NCI-H1417 treated with DMSO at 0.1 percent for 48 hours (cell line): ENCODE measurements around the gene EYA4.

Experiments used
- DNase-seq: peaks from one replicate; lab custom pipeline; 2025; lab: John Stamatoyannopoulos, UW

The EYA4 gene

DNA sequence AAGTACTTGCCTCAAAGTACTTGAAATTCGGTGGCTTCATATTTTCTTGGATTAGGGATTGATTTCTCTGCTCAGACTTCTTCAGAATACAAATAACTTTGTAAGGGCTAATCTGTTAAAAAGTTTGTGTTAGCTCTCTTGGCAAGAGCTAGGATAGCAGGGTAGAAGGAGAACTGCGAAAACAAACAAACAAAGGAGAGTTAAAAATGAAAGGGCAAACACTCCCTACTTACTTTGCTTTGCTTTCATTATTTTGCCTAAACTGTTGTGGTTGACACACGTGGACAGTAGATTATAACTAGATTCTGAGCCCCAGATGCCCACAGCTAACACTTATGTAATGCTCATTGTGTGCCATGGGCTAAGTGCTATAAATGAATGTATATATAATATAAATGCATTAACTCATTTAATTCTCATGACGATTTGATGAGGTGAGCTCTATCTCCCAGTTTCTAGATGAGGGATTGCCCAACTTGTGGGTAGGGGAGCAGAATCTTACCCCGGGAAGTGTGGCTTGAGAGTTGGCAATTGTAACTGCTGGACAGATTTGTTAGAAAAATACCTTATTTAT lies 48.7 kb downstream of the EYA4 start:
- DNase-seq, result no peak

DNA sequence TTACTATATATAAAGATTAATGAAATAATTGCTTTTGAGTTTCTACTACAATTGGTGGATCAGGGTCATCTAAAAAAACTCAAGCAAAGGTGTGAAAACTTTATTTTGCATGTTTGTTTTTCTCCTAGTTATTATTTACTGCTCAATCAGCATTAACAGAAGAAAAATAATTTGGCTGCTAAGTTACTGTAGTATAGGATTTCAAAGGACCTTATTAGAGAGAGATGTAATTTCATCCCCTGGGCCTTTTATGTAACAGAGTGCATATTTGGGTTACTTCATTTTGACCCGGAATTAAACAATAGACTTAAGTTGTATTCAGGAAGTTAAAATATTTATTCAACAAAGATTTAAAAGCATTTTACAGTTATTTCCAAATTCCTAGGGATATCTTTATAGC lies 49.8 kb downstream of the EYA4 start:
- DNase-seq, result no peak

DNA sequence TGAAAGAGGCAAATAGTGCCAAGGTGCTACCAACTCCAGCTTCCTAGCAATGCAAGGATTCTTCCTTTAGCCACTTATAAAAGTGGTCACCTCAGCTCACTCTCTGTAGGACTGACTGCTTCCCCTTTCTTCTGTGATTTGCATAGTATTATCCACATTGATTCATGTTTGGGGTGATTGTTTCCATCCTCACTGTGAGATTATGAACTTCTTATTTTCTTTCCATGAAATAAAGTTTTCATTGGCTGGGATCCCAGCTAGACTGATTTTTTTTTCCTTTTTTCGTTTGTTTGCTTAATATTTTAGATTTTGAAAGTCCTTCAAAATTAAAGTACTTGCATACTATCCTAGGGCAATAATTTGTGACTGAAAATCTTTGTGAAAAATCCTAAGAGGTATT lies 50.5 kb downstream of the EYA4 start:
- DNase-seq, result no peak

DNA sequence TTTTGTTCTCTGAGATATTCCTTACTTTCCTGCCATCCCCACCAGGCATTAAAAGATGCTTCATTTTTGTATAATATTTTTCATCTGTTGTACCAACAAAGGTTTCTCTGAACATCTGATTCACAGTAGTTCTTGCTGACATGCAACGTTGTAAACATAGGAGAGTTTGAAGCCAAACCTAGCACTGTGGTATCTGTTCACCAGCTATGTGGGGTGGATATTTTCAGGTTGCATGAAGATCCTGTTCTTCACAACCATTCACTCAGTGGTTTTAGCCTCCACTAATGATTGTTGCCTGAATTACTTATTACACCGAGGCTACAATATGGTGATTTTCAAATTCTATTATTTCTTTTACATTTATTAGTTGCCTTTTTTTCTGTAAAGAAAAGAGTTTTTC lies 56.5 kb downstream of the EYA4 start:
- DNase-seq, result no peak

DNA sequence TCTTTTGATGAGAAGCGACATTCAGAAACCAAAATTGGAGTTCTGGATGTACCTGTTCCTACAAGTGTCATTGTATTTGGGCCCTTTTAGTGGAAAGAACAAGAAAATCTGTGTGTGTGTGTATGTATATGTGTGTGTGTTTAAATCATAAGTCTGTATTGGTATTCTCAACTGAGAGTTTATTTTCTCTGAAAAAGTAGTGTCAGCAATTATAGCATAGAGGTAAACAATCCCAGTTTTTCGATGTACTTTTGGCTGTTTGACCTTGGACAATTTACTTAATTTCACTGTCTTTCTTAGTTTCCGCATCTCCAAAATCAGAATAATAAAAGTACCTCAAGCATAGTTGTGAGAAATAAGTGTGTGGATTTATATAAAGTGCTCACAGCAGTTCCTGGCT lies 57.2 kb downstream of the EYA4 start:
- DNase-seq, result no peak

DNA sequence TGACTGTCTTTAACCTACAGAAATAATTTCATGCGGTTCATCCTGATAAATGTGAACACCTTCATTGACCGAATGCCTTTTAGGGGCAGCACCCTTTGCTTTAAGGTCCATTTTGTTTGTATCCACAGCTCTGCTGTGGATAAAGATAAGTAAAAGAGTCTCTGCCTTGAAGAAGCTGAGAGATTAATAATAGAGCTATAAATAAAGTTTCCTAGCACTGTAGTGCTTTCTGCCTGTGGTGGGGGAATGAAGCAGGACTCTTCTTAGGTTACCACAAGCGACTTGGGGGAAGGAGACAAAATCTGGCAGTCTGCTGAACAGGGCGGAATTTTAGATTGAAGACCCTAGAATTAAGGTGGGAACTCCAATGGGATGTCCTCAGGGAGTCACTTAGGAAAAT lies 57.6 kb downstream of the EYA4 start:
- no peak for DNase-seq

DNA sequence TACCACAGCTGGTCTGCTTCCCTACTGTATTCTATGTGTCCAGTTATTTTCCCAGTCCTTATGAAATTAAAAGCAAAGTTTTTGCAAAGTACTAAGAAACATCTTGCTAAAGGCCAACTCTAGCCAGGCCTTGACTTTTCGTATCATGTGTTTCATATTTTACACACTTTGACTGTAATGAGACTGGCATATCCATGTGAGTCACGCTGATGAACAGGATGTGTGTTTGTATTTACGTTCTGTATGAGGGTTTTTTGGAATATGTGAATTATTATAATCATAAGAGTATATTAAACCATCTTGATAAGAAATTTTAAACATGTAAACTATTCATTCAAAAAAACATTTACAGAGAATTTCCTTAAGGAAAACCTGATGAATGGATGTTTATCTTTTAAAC lies 59.7 kb downstream of the EYA4 start:
- no peak for DNase-seq

DNA sequence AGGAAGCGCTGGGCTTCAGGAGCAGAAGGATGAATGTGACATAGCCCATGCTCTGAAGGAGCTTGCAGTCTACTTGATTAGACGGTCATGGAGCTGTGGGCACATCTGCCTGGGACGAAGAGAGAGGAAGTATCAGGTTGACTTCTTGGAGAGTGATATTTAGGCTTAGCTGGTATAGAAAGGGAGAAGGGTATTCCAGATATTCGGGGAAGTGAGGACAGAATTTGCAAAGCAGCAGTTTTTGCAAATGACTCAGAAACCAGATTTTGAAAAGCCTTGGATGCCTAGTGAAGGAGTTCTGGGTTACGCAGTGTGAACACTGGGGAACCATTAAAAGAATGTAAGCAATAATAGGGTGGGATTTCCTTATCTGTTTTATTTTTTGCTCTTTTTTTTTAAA lies 60.7 kb downstream of the EYA4 start:
- no peak for DNase-seq

DNA sequence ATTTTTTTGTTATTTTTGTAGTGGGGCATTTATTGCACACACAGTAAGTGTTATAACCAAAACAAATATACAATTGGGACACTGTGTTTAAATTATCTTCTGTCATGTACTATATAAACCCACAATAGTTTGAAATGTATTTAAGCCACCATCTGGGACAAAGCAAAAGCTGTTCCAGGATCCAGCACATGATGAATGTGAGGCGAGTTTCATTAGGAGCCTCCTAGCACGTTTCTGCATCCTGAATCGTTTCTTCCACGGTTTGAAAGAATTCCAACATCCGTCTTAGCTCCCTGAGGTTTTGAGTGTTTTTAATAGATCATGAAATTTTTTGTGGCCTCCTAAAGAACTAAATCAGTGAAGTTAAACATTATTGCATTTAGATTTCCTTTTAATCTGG lies 65.8 kb downstream of the EYA4 start:
- no peak for DNase-seq

DNA sequence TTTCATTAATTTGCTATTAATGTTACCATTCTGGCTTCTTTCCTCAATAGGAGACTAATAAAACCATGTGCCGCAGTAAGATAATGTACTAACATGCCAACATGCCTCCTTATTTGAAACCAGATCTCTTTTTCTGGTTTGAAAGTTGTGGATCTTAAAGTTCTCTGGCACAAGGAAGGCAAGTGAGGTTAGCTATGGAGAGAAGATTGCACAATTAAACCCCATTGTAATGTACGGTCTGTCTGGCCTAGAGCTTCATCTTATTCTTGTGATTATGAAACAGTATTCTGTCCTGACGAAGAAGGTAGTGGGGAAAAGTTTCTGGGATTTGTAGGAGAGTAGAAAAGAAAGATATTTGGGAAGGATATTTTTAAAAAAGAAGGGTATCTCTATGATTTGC lies 68.4 kb downstream of the EYA4 start:
- no peak for DNase-seq

DNA sequence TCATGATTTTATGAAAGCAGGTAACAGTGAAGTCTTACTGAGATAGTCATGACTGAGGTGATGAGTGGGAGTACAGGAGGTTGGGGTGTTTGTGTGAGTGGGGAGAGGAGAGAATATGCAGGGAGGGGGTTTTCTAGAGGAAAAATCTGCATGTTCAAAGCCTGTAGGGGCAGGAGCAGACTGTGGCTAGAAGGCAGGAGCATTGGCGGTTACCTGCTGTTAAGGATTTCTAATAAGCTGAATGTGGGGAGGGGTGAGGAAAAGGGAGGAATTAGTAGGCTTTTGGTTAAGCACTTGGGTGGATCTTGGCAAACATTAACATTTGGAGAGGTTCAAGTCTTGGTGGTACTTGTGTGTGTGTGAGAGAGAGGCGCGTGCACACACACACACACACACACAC lies 70.8 kb downstream of the EYA4 start:
- DNase-seq, result no peak

DNA sequence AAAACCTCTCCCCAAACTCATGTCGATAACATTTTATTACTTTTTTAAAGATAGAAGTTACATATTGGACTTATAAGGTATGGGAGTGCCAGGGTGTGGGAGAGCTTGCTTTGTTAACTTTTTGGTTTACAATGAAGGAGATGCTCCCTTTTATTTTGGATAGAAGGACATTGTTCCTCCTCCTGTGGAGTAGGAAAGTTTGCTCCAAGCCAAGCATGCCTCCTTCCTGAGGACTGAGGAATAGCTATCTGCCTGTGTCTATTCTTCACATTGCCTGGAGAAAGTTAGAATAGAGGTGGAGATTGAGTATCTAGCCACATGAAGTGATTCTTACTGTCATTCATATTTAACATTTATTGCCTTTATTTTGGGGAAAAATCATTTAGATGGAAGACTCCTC lies 71.9 kb downstream of the EYA4 start:
- DNase-seq, result no peak

DNA sequence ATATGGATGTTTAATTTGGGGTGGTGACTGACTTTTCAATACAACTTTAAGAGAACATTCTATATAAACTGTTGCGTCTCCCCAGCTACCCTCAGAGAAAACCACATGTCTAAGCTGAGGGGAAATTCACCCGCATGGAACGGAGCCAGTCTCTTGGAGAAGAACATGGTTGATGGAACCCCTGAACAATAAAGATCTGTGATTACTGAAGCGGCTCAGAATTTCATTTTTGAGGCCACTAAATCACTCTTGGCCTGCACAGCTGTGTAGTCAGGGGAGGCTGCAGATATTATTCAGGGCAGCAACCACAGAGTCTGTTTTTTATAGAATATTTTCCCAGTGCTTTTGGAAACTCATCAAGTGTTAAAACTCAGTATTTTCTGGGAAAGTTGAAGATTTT lies 73.8 kb downstream of the EYA4 start:
- no peak for DNase-seq

DNA sequence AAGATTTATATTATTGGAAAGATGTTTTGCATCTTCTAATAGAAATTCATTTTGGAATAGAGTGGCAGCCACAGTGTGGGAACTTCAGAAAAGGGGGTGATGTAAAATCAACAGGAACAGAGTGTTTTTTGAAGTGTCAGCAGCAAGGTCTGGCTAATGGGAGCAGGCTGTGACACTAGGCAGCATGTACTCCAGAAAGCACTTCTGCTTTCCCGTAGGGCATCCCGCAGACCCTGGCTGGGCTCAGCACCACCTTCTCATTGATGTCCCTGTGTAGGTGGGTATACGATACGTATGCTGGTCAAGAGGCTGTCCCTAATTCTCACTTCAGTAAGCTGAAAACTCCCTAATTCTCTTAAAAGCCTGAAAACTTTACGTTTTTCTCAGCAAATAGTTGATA lies 74.7 kb downstream of the EYA4 start:
- no peak for DNase-seq

DNA sequence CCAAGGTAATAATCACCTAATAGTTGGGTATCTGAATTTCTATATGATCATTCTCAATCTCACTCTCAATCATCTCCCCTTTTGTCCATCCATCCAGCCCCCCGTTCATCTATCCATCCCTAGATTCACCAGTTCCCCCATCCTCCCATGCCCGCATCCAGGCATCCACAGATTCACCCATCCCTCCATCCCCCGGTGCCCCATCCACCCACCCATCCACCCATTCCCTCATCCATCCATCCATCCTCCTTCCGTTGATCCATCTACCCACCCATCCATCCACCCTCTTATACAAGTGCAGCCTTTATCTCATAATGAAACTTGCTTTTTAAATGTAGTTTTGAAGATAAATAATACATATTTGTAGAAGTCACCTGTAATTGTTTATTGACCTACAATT lies 76.5 kb downstream of the EYA4 start:
- DNase-seq, result no peak

DNA sequence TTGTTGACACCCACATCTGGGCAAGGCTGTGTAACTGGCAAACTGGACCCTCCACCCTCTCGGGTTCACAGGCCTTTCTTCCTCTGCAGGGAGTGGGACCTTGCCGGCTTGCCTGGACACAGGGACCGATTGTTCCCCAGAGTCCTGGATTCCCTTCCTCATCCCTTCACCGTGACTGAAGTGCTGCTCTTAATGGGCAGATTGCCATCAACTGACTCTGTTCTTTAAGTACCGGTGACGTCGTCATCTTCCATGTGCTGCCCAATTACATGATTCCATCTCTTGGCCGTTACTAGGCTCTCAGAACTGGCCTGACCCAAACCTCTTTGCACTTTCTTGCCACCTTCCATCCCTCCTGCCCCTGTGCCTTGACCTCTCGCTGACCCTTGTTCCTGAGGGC lies 85.4 kb downstream of the EYA4 start:
- no peak for DNase-seq

DNA sequence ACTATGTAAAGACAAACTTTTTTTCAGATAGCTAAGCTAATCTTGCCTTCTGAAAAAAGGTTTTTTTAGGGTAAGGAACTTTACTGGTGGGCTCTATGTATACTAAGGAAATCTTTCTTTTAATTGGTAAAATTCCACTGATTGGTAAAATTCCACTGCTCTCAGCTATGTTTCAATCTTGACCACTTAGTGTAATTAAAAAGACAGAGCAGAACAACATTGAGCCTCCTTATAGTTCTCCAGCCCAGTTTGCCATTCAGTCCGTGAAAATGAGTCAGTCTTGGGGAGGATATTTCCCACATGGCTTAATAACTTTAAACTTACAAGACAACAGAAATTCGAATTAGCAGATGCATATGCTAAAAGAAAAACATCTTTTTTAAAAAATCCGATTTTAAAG lies 92.7 kb downstream of the EYA4 start:
- DNase-seq, result no peak

DNA sequence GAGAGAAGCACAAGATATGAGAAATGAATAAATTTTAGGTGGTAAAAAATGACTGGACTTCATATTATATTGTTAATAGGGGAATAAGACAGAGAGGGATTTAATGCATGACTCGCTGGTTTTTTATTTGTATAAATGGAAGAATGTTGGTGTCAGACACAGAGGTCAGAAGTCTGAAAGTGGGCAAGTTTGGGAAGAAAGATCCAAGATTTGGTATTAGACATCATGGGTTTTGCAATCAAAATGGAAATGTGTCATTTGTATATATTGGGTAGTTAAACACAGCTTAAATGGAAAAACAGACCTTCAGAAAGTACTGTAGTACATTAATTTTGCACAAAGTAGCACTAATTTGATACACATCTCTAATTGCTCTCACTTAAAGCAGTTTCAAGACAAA lies 96.2 kb downstream of the EYA4 start:
- DNase-seq, result no peak

DNA sequence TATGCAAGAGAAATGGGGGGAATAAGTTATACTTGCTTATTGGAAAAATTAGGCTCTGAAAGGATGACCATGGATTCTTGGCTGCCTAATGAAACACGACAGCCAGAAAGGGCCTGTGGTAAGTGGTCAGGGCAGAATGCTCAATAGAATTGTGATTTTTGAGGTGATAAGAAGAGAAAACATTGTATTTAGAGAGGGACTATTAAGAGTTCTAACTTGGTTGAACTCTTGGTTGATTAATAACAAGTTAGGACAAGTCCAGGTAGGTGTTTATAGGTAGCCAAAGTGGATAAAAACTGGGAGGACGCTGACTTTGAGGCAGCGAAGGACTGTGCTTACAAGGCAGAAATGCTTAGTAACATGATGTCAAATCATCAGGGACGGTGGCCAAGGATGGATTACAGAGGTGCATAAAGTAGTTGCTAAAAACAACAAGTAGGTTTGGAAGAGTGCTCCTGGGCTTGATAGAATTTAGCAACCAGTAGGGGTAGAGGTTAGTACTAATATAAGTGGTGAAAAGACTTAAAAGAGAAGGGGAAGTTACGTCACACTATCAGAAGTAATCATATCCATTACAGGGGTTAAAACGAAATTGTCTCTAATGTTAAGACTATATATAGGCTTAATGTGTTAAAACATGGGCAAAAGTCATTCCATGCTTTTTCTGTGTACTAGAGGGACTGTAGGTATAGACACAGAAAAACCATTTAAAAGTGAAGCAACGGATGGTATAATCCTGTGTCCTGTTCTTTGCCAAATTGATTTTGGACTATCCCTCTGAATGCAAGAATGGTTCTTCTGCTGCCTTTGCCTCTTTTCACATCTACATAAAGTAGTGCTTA lies 98.6 kb downstream of the EYA4 start:
- DNase-seq, result no peak

DNA sequence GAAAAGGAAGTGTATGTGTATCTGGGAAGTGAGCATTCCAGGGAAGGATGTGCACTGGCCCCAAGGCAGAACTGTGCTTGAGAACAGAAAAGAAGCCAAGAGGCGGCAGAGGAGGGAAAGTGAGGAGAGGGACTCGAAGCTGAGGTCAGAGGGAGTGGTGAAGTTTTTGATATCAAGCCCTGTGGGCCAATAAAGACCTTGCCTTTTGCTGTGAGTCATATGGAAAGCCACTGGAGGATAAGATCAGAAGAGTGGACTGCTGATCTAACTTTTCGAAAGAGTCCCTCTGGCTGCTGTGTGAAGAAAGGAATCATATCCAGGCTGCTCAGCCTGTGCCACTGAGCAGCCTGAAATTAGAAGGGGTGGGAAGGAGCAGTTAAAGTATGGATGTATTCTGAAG lies 99.4 kb downstream of the EYA4 start:
- no peak for DNase-seq

DNA sequence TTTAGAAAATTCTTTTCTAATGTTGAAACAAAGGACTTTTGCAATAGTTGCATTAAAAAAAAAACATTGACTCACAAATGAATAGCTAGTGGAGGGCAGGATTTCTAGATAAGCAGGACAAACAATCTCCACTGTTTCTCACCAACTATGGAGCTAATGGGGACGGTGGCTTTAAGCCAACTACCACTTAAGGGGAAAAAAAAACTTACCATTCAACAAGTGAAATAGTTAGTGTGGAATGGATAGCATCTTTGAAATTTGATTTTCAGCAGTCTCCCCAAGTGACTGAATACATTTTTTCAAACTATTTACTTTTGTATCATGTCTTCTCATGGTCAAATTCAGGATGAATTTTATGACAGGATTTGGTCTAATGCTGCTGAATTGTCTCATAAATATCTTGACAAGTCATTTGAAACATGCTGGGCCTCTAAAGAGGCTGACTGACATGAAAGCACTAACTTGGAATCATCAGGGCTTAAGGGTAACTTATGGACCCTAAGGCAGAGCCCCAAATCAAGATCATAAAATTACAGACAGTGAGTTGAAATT lies 100.5 kb downstream of the EYA4 start:
- no peak for DNase-seq

DNA sequence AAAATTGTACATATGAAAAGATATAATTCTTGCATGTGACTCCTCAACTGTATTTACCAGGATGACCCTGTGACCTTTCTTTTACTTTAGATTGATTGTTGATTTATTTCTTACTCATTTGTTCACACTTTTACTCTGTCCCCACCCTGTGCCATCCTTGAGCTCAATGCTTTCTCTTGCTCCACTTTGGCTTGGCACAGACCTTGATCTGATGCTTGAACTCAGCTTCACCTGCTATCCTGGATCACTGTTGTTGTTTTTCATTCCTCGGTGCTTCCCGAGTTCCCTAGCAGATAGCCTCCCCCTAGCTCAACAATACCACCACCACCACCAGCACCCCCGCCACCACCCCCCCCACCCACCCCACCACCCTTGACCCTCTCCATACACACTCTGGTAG lies 102.1 kb downstream of the EYA4 start:
- no peak for DNase-seq

DNA sequence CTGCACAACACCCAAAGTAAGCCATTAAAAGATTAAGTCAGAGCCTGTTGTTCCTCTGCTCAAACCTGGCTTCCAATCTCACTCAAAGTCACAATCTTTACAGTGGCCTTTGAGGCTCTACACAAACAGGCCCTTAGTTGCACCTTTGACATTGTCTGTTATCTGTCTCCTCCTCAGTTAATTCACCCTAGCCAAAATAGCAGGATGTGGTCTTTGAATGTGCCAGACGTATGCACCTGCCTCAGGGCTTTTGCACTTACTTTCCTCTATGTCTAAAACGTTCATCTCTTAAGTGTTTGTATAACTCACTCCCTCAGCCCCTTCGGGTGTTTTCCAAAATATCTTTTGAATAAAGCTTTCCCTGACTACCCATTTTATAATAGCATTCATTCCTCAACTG lies 107.7 kb downstream of the EYA4 start:
- DNase-seq, result no peak

DNA sequence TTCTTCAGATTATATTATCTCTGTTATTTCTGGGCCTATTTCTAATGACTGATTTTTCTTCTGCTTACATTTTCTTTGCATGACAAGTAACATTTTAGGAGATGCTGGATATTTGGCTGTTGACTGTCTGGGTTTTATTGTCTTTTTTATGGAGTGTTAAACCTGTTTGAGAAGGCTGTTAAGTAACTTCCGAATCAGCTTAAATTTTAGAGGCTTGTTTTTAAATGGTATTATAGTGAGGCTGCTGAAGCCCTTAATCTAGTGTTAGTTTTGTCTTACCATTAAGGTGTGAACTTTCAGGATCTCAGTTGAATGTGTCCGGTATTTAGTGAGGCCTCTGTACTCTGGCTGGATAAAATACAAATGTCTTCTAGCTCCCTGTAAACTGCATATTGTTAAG lies 109.8 kb downstream of the EYA4 start:
- no peak for DNase-seq
